Thymus (tissue), 11 donors: ENCODE results near the gene GP5. TPM values are rescaled to one million over a fixed set of nuclear protein-coding genes. Genes with fewer than 3 reads are reported as not detected.
A peak's percentile ranks its signal among the peaks of the same experiment; 100 is the strongest.

ENCODE experiments used
- DNase-seq, 9 donors: peaks; one replicate each; pipeline ENCODE4 v3.0.0-alpha.2; 2013; ENCODE audit warnings: low spot score in 9 of 9, low read depth in 6 of 9, missing footprints in 1 of 9
- H3K27ac ChIP-seq, 2 donors: one replicate each; pipeline ENCODE4 v1.5.1; 2013; ENCODE audit warnings: control low read depth in 1 of 2, low read depth in 1 of 2, low read length in 1 of 2, mild to moderate bottlenecking in 1 of 2, moderate library complexity in 1 of 2
- H3K27me3 ChIP-seq, 2 donors: one replicate each; pipeline ENCODE4 v1.5.1; 2013; ENCODE audit warnings: low read length in 1 of 2; ENCODE audit not compliant: control insufficient read depth in 2 of 2, insufficient read depth in 1 of 2
- H3K36me3 ChIP-seq, 2 donors: one replicate each; pipeline ENCODE4 v1.5.1; 2013; ENCODE audit warnings: low read length in 1 of 2, mild to moderate bottlenecking in 1 of 2, moderate library complexity in 1 of 2; ENCODE audit not compliant: control insufficient read depth in 2 of 2, insufficient read depth in 2 of 2
- H3K4me1 ChIP-seq, 2 donors: one replicate each; pipeline ENCODE4 v1.5.1; 2013; ENCODE audit warnings: low read length in 2 of 2; ENCODE audit not compliant: control insufficient read depth in 2 of 2, insufficient read depth in 2 of 2
- H3K4me3 ChIP-seq, 2 donors: one replicate each; pipeline ENCODE4 v1.5.1; 2013; ENCODE audit warnings: low read length in 2 of 2, control low read depth in 1 of 2, mild to moderate bottlenecking in 1 of 2
- H3K9me3 ChIP-seq, 2 donors: one replicate each; pipeline ENCODE4 v1.5.1; 2013; ENCODE audit warnings: low read length in 1 of 2, mild to moderate bottlenecking in 1 of 2; ENCODE audit not compliant: control insufficient read depth in 2 of 2, insufficient read depth in 1 of 2
- WGBS: extraction: QIAGEN DNeasy Blood & Tissue Kit; methylation state at CpG from one replicate; pipeline ENCODE4 v1.1.7; 2013; 5-methylcytosine and 5-hydroxymethylcytosine counted together
- polyA plus RNA-seq: library from polyadenylated mRNA; stranded (reverse); fragments of 200-250 nt; gene quantifications from one replicate; pipeline ENCODE4 v1.2.3, GENCODE V29; 2013
- total RNA-seq: library from RNA; stranded (reverse); fragments of 120-200 nt; gene quantifications from one replicate; pipeline ENCODE4 v1.2.4, GENCODE V29; 2013
- donor health status: healthy.

Gene GP5
- total and polyA plus RNA-seq, 2 donors: 0.14 to 0.64 TPM

- Histone ChIP-seq H3K27me3 (no peaks in the 10 kb centered on the region), H3K36me3 (peaks cover 0 to 9% of the 10 kb centered on the region in 2 donors), H3K27ac (no peak overlapping the region), H3K4me1 (peaks cover 5 to 6% of the 10 kb centered on the region in 2 donors), H3K4me3 (no peak overlapping the region), H3K9me3 (no peaks in the 10 kb centered on the region)
- DNase-seq: peak in 5 of 9 donors; percentile 28 to 70 (median 54)
- 59% methylated on average over 10 of the region's 10 CpGs for whole genome bisulfite sequencing
Measured at GRCh38 chr3:194404365-194405140, 5.5 kb upstream of the GP5 start.

DNA sequence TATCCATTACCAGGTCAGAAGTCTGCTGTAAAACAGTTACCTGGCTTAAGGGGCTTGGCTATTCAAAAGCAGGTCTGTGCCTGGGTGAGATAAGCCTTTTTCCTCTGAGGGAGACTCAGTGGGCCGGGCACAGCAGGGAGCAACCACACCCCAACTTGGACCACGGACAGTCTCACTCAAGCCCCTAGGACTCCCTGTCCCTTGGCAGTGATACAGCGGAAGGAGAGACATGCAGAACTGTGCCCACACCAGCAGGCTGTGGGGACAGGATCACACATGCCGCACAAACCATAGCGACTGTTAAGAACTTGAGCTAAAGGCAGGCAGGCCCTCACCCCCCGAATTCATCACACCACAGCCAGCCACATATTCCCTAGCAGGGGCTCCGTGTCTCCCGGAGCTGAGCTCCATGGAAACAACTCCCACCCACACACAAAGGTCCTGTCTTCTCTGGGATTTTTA is 2.8 kb upstream of the GP5 start:
- Histone ChIP-seq H3K9me3 (no peaks in the 10 kb centered on the region), H3K4me1 (peaks cover 19 to 25% of the 10 kb centered on the region in 2 donors), H3K4me3 (no peak overlapping the region), H3K36me3 (peaks cover 0 to 4% of the 10 kb centered on the region in 2 donors), H3K27me3 (peaks cover 17 to 23% of the 10 kb centered on the region in 2 donors), H3K27ac (no peak overlapping the region)
- DNase-seq: no peak
- WGBS: 97% methylated on average over 8 of the region's 8 CpGs

GRCh38 chr3:194401346-194401745 is 2.3 kb upstream of the GP5 start:
- WGBS: 95% methylated on average over 9 of the region's 9 CpGs
- Histone ChIP-seq H3K27me3 (peaks cover 22 to 28% of the 10 kb centered on the region in 2 donors), H3K4me3 (no peak overlapping the region), H3K27ac (no peak overlapping the region), H3K36me3 (peaks cover 0 to 4% of the 10 kb centered on the region in 2 donors), H3K9me3 (no peaks in the 10 kb centered on the region), H3K4me1 (peaks cover 24 to 31% of the 10 kb centered on the region in 2 donors)
- no peak for DNase-seq

GRCh38 chr3:194399874-194400411 is 877 bp upstream of the GP5 start:
- Histone ChIP-seq H3K4me1 (peaks cover 24 to 45% of the 10 kb centered on the region in 2 donors), H3K27me3 (peaks cover 24 to 39% of the 10 kb centered on the region in 2 donors), H3K9me3 (no peaks in the 10 kb centered on the region), H3K36me3 (no peaks in the 10 kb centered on the region), H3K4me3 (no peak overlapping the region), H3K27ac (no peak overlapping the region)
- peak in 1 of 9 donors; percentile 34 for DNase-seq
- WGBS: 70% methylated on average over 15 of the region's 15 CpGs

GRCh38 chr3:194397757-194398312 is 1.2 kb downstream of the GP5 start:
- Histone ChIP-seq H3K9me3 (no peaks in the 10 kb centered on the region), H3K27me3 (peaks cover 24 to 41% of the 10 kb centered on the region in 2 donors), H3K4me1 (peaks cover 24 to 49% of the 10 kb centered on the region in 2 donors), H3K27ac (peak overlapping the region; percentile 25 to 57), H3K36me3 (no peaks in the 10 kb centered on the region), H3K4me3 (peak overlapping the region; percentile 26 to 43)
- 2% methylated on average over 38 of the region's 38 CpGs for WGBS
- peak in 4 of 9 donors; percentile 20 to 49 (median 33) for DNase-seq

- WGBS: under 1% methylated on average over 73 of the region's 73 CpGs
- Histone ChIP-seq H3K9me3 (peaks cover 0 to under 1% of the 10 kb centered on the region in 2 donors), H3K4me3 (peak overlapping the region; percentile 26 to 43), H3K36me3 (no peaks in the 10 kb centered on the region), H3K27ac (peak overlapping the region; percentile 57 to 74), H3K4me1 (peaks cover 24 to 49% of the 10 kb centered on the region in 2 donors), H3K27me3 (peaks cover 24 to 41% of the 10 kb centered on the region in 2 donors)
- DNase-seq: peak in 7 of 9 donors; percentile 36 to 78 (median 59)
Measured at GRCh38 chr3:194396859-194397756, 2.0 kb downstream of the GP5 start.

GRCh38 chr3:194396539-194396858 is 2.6 kb downstream of the GP5 start:
- WGBS: 4% methylated on average over 13 of the region's 13 CpGs
- Histone ChIP-seq H3K36me3 (no peaks in the 10 kb centered on the region), H3K27ac (peak overlapping the region; percentile 47 to 74), H3K4me1 (peaks cover 24 to 49% of the 10 kb centered on the region in 2 donors), H3K4me3 (peak overlapping the region in 1 of 2 donors; percentile 43), H3K27me3 (peaks cover 24 to 41% of the 10 kb centered on the region in 2 donors), H3K9me3 (peaks cover 0 to 3% of the 10 kb centered on the region in 2 donors)
- DNase-seq: no peak

GRCh38 chr3:194395778-194396538 is 3.1 kb downstream of the GP5 start:
- Histone ChIP-seq H3K27ac (peak overlapping the region in 1 of 2 donors; percentile 47), H3K4me1 (peaks cover 24 to 49% of the 10 kb centered on the region in 2 donors), H3K27me3 (peaks cover 24 to 41% of the 10 kb centered on the region in 2 donors), H3K36me3 (no peaks in the 10 kb centered on the region), H3K9me3 (peaks cover 0 to 3% of the 10 kb centered on the region in 2 donors), H3K4me3 (no peak overlapping the region)
- WGBS: 35% methylated on average over 26 of the region's 26 CpGs
- DNase-seq: peak in 8 of 9 donors; percentile 44 to 88 (median 60)
